CD4-positive, alpha-beta T cell treated with Interleukin-2 at 100 ng/mL for 4 hours (primary cell): ENCODE measurements around the gene ME3.

ENCODE experiments used
- DNase-seq: peaks from one replicate; pipeline ENCODE4 v3.0.0-alpha.2; 2020; ENCODE audit warnings: low spot score

ME3 gene

GRCh38 chr11:86692746-86693145, 20.3 kb upstream of the ME3 start:
- no peak for DNase-seq

GRCh38 chr11:86692317-86692716, 19.9 kb upstream of the ME3 start:
- DNase-seq, result no peak

- no peak for DNase-seq
Measured at GRCh38 chr11:86688398-86689179, 16.2 kb upstream of the ME3 start.

GRCh38 chr11:86687185-86687778, 14.9 kb upstream of the ME3 start:
- DNase-seq, result no peak

GRCh38 chr11:86686531-86686930, 14.1 kb upstream of the ME3 start:
- DNase-seq, result no peak

GRCh38 chr11:86681483-86681756, 9.0 kb upstream of the ME3 start:
- no peak for DNase-seq

GRCh38 chr11:86680716-86681482, 8.5 kb upstream of the ME3 start:
- DNase-seq, result no peak

- no peak for DNase-seq
Measured at GRCh38 chr11:86678823-86679222, 6.4 kb upstream of the ME3 start.

GRCh38 chr11:86678296-86678695, 5.9 kb upstream of the ME3 start:
- no peak for DNase-seq

- no peak for DNase-seq
Measured at GRCh38 chr11:86676533-86677154, 4.2 kb upstream of the ME3 start.

- DNase-seq, result no peak
Measured at GRCh38 chr11:86676010-86676409, 3.6 kb upstream of the ME3 start.

- DNase-seq, result no peak
Measured at GRCh38 chr11:86675017-86675416, 2.6 kb upstream of the ME3 start.

GRCh38 chr11:86673872-86674750, 1.7 kb upstream of the ME3 start:
- DNase-seq, result no peak

GRCh38 chr11:86673055-86673843, 833 bp upstream of the ME3 start:
- DNase-seq, result no peak

- no peak for DNase-seq
Measured at GRCh38 chr11:86671531-86672006, 847 bp downstream of the ME3 start.

GRCh38 chr11:86670911-86671310, 1.5 kb downstream of the ME3 start:
- no peak for DNase-seq

GRCh38 chr11:86670181-86670580, 2.2 kb downstream of the ME3 start:
- DNase-seq, result no peak

GRCh38 chr11:86669424-86669823, 3.0 kb downstream of the ME3 start:
- DNase-seq, result no peak

GRCh38 chr11:86668929-86669328, 3.5 kb downstream of the ME3 start:
- DNase-seq, result no peak

- no peak for DNase-seq
Measured at GRCh38 chr11:86666193-86666592, 6.2 kb downstream of the ME3 start.

- DNase-seq, result no peak
Measured at GRCh38 chr11:86664930-86665329, 7.5 kb downstream of the ME3 start.
